GM10266 (cell line): ENCODE results near the gene PTPRC.

Experiments used
- DNase-seq: peaks from one replicate; pipeline ENCODE4 v3.0.0; 2012; ENCODE audit errors: extremely low spot score
- CTCF ChIP-seq: IDR thresholded peaks from 2 replicates; pipeline ENCODE4 v1.5.1; 2012; ENCODE audit warnings: mild to moderate bottlenecking, low read depth; ENCODE audit not compliant: control insufficient read depth, insufficient read depth; ENCODE audit errors: missing control alignments

Gene PTPRC

GRCh38 chr1:198774421-198774820 is 135.6 kb downstream of the PTPRC start:
- TF ChIP-seq CTCF, result no peak
- DNase-seq, result no peak

- no peak for TF ChIP-seq CTCF
Measured at GRCh38 chr1:198775606-198776005, 136.8 kb downstream of the PTPRC start.

GRCh38 chr1:198776602-198777029 is 137.8 kb downstream of the PTPRC start:
- DNase-seq, result no peak
- TF ChIP-seq CTCF, result no peak

More at GRCh38 chr1:198775606-198776005, 136.8 kb downstream of the PTPRC start:
- DNase-seq, result no peak

GRCh38 chr1:198778049-198778448 is 139.2 kb downstream of the PTPRC start:
- no peak for TF ChIP-seq CTCF
- no peak for DNase-seq

GRCh38 chr1:198780376-198780775 is 141.5 kb downstream of the PTPRC start:
- no peak for DNase-seq
- TF ChIP-seq CTCF, result no peak

GRCh38 chr1:198788561-198789064 is 149.8 kb downstream of the PTPRC start:
- DNase-seq, result peak; percentile 27
- TF ChIP-seq CTCF, result peak; percentile 45

- no peak for TF ChIP-seq CTCF
- DNase-seq, result no peak
Measured at GRCh38 chr1:198793714-198794113, 154.9 kb downstream of the PTPRC start.
